Testis (tissue), 2 donors: ENCODE measurements around the gene SIN3B.

Experiments used
- POLR2A ChIP-seq: fragments of 450-650 bp; IDR thresholded peaks from one replicate; pipeline ENCODE4 v1.6.1; 2017; ENCODE audit warnings: antibody characterized with exemption, mild to moderate bottlenecking, moderate library complexity
- TF ChIP-seq, protein P1 (sequence below), 3 experiments: fragments of 450-650 bp in 2 of 3; fragments of 200-600 bp in 1 of 3; sonication (generic) in 1 of 3; IDR thresholded peaks; one replicate each; pipeline ENCODE4 v1.5.1; 2016 to 2019; ENCODE audit warnings: antibody characterized with exemption in 3 of 3, mild to moderate bottlenecking in 2 of 3, moderate library complexity in 1 of 3

- TF ChIP-seq, protein P1, sequence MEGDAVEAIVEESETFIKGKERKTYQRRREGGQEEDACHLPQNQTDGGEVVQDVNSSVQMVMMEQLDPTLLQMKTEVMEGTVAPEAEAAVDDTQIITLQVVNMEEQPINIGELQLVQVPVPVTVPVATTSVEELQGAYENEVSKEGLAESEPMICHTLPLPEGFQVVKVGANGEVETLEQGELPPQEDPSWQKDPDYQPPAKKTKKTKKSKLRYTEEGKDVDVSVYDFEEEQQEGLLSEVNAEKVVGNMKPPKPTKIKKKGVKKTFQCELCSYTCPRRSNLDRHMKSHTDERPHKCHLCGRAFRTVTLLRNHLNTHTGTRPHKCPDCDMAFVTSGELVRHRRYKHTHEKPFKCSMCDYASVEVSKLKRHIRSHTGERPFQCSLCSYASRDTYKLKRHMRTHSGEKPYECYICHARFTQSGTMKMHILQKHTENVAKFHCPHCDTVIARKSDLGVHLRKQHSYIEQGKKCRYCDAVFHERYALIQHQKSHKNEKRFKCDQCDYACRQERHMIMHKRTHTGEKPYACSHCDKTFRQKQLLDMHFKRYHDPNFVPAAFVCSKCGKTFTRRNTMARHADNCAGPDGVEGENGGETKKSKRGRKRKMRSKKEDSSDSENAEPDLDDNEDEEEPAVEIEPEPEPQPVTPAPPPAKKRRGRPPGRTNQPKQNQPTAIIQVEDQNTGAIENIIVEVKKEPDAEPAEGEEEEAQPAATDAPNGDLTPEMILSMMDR (IDR thresholded peaks at IDR 0.05): no peak
- no peak for TF ChIP-seq POLR2A
Measured at GRCh38 chr19:16847430-16847829, 18.2 kb downstream of the SIN3B start.
